Neural crest cell (in vitro differentiated cells): ENCODE measurements around the gene TCF25. TPM values are rescaled to one million over a fixed set of nuclear protein-coding genes. Genes with fewer than 3 reads are reported as not detected.
A peak's percentile ranks its signal among the peaks of the same experiment; 100 is the strongest.

Experiments
- DNase-seq: peaks from one replicate; pipeline ENCODE4 v3.0.0; 2021; ENCODE audit warnings: low read depth, mixed read lengths, low spot score
- H3K27ac Mint-ChIP-seq: one replicate; pipeline ENCODE4 v1.8.0; 2021; ENCODE audit warnings: mild to moderate bottlenecking, mixed read lengths; ENCODE audit not compliant: unreplicated experiment
- H3K27me3 Mint-ChIP-seq: 2 replicates; pipeline ENCODE4 v1.8.0; 2021; ENCODE audit warnings: low read depth, mild to moderate bottlenecking, mixed read lengths
- H3K36me3 Mint-ChIP-seq: 2 replicates; pipeline ENCODE4 v1.8.0; 2021; ENCODE audit warnings: low read depth, mild to moderate bottlenecking, mixed read lengths
- H3K4me1 Mint-ChIP-seq: 2 replicates; pipeline ENCODE4 v1.8.0; 2021; ENCODE audit warnings: mixed read lengths
- H3K4me3 Mint-ChIP-seq: one replicate; pipeline ENCODE4 v1.8.0; 2021; ENCODE audit warnings: mild to moderate bottlenecking, mixed read lengths
- H3K9me3 Mint-ChIP-seq: 2 replicates; pipeline ENCODE4 v1.8.0; 2021; ENCODE audit warnings: mixed read lengths
- total RNA-seq: library from RNA; stranded (reverse); gene quantifications from 2 replicates; pipeline ENCODE4 v1.2.1, GENCODE V29; 2021
- TF ChIP-seq, protein P1 (sequence below): fragments of 200-600 bp; sonication (generic); conservative IDR thresholded peaks from 2 replicates; pipeline ENCODE4 v1.5.0; 2021; ENCODE audit warnings: antibody characterized with exemption, mild to moderate bottlenecking

TCF25 gene
- total RNA-seq, 1 donor from 2014 or later = 209 TPM

DNA sequence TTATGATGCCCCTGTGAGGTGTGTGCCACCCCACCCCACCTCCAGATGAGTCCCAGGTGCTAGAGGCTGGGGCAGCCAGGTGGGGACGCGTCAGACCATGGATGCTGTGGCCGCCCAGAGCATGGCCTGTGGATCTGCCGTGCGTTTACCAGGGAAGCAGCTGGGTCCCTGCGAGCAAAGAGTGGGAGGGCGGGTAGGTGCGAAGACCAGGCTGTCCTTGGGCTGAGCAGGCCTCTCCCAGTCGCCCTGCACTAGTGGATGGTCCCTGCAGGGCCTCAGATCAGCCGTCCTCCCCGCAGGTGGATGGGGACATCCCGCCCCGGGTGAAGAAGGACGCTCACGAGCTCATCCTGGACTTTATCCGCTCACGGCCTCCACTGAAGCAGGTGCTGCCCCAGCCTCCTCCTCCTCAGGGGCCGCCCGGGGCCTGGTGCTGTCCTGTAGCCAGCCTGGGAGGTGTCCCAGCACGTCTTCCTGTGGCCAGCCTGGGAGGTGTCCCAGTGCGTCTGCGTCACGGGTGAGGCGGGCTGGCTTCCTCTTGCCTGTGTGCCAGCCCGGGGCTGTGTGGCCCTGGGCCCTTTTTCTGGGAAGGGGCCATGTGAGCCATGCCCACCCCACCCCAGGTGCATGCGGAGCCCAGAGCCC lies 18.0 kb upstream of the TCF25 start:
- no peaks in the 10 kb centered on the region for H3K9me3 Mint-ChIP-seq
- H3K27ac Mint-ChIP-seq = no peak overlapping the region
- H3K4me1 Mint-ChIP-seq = no peaks in the 10 kb centered on the region
- peaks cover 2% of the 10 kb centered on the region for H3K36me3 Mint-ChIP-seq
- TF ChIP-seq, protein P1, sequence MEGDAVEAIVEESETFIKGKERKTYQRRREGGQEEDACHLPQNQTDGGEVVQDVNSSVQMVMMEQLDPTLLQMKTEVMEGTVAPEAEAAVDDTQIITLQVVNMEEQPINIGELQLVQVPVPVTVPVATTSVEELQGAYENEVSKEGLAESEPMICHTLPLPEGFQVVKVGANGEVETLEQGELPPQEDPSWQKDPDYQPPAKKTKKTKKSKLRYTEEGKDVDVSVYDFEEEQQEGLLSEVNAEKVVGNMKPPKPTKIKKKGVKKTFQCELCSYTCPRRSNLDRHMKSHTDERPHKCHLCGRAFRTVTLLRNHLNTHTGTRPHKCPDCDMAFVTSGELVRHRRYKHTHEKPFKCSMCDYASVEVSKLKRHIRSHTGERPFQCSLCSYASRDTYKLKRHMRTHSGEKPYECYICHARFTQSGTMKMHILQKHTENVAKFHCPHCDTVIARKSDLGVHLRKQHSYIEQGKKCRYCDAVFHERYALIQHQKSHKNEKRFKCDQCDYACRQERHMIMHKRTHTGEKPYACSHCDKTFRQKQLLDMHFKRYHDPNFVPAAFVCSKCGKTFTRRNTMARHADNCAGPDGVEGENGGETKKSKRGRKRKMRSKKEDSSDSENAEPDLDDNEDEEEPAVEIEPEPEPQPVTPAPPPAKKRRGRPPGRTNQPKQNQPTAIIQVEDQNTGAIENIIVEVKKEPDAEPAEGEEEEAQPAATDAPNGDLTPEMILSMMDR = no peak
- no peak for DNase-seq
- no peak overlapping the region for H3K4me3 Mint-ChIP-seq
- no peaks in the 10 kb centered on the region for H3K27me3 Mint-ChIP-seq

- no peak overlapping the region for H3K27ac Mint-ChIP-seq
- no peak for DNase-seq
- H3K4me1 Mint-ChIP-seq = peaks cover 2% of the 10 kb centered on the region
- no peaks in the 10 kb centered on the region for H3K9me3 Mint-ChIP-seq
- no peak overlapping the region for H3K4me3 Mint-ChIP-seq
- H3K27me3 Mint-ChIP-seq = no peaks in the 10 kb centered on the region
- H3K36me3 Mint-ChIP-seq = peaks cover 2% of the 10 kb centered on the region
- TF ChIP-seq, protein P1 = no peak
Measured at GRCh38 chr16:89855986-89856385, 17.4 kb upstream of the TCF25 start.

- Mint-ChIP-seq H3K36me3 (no peaks in the 10 kb centered on the region), H3K27me3 (no peaks in the 10 kb centered on the region), H3K4me1 (peaks cover 13% of the 10 kb centered on the region), H3K4me3 (no peak overlapping the region), H3K9me3 (no peaks in the 10 kb centered on the region), H3K27ac (no peak overlapping the region)
- DNase-seq = no peak
- TF ChIP-seq, protein P1 = no peak
Measured at GRCh38 chr16:89858973-89859614, 14.3 kb upstream of the TCF25 start.

- no peaks in the 10 kb centered on the region for H3K27me3 Mint-ChIP-seq
- no peak overlapping the region for H3K4me3 Mint-ChIP-seq
- no peak overlapping the region for H3K27ac Mint-ChIP-seq
- H3K4me1 Mint-ChIP-seq = peaks cover 13% of the 10 kb centered on the region
- H3K36me3 Mint-ChIP-seq = no peaks in the 10 kb centered on the region
- no peak for DNase-seq
- no peaks in the 10 kb centered on the region for H3K9me3 Mint-ChIP-seq
- TF ChIP-seq, protein P1 = no peak
Measured at GRCh38 chr16:89859615-89860007, 13.8 kb upstream of the TCF25 start.

DNA sequence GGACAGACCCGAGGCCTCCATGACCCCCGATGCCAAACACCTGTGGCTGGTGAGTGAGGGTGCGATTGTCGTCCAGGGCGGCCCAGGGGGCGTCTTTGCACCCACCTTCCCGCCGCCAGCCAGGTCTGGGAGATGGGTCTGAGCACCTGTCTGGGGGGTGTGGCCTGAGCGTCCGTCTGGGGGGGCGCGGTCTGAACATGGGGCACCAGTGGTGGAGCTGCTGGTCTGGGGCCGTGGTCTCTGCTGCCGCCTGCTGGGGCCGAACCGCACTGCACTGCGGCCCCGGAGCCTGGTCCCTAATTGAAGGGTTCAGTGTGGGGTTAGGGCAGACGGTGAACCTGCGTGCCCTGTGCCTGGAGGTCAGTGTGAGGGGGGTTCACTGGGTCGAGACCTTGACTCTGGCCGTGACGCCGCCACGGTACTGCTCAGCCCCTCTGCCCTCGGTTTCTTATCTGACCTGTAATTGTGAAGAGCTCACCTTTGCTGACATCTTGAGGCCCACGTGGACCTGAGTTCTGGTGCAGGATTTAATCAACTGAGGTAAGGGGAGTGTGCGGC lies 12.6 kb upstream of the TCF25 start:
- Mint-ChIP-seq H3K4me1 (peaks cover 13% of the 10 kb centered on the region), H3K4me3 (peak overlapping the region; percentile 11), H3K9me3 (no peaks in the 10 kb centered on the region), H3K36me3 (peaks cover 3% of the 10 kb centered on the region), H3K27me3 (no peaks in the 10 kb centered on the region), H3K27ac (no peak overlapping the region)
- peak; percentile 70 for DNase-seq
- TF ChIP-seq, protein P1 = peak; percentile 94
